NCI-H187 treated with DMSO at 0.1 percent for 48 hours (cell line): ENCODE results near the gene ZNF516.

Source experiments
- DNase-seq: peaks from one replicate; lab custom pipeline; 2025; lab: John Stamatoyannopoulos, UW

ZNF516 gene

GRCh38 chr18:76396792-76397191 is 98.2 kb downstream of the ZNF516 start:
- no peak for DNase-seq

- DNase-seq: no peak
Measured at GRCh38 chr18:76395609-76396008, 99.4 kb downstream of the ZNF516 start.

- no peak for DNase-seq
Measured at GRCh38 chr18:76394780-76395476, 100.1 kb downstream of the ZNF516 start.

- DNase-seq: no peak
Measured at GRCh38 chr18:76392349-76392748, 102.7 kb downstream of the ZNF516 start.

DNA sequence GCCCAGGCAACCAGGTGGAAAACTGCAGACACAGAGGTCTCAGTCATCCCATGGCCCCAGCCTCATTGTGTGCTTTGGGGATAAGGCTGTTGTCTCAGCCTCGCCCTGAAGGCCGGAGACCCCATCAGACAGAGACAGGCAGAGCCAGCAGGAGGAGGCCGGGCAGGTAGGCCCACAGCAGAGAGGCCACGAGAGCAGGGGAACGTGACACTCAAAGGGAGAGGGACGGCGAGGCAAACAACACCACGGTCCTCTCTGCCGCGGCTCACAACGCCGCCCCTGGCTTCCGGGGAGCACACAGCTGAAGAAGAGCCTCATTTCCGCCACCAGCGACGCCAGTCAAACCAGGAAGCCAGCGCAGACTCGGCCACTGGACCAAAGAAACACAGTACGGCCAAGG is 103.3 kb downstream of the ZNF516 start:
- no peak for DNase-seq

DNA sequence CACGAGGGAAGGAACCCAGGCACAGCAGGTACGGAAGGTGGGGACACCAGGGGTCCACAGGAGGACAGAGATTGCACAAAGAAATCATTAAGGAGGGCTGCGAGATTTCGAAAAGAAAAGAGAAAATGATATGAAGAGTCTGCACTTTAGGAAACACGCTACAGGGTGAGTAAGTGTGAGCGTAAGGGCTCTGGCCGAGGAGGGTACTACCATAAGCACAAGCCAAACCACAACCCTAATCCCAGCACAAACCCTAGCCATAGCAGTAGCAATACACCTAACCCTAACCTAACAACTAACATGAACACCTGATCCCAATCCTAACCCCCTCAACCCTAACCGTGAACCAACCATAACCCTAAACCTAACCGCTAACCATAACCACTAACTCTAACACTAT is 104.0 kb downstream of the ZNF516 start:
- no peak for DNase-seq

GRCh38 chr18:76390452-76391035 is 104.5 kb downstream of the ZNF516 start:
- no peak for DNase-seq

GRCh38 chr18:76389716-76390115 is 105.3 kb downstream of the ZNF516 start:
- DNase-seq: no peak

- no peak for DNase-seq
Measured at GRCh38 chr18:76388891-76389423, 106.1 kb downstream of the ZNF516 start.

GRCh38 chr18:76388261-76388660 is 106.8 kb downstream of the ZNF516 start:
- DNase-seq: no peak

DNA sequence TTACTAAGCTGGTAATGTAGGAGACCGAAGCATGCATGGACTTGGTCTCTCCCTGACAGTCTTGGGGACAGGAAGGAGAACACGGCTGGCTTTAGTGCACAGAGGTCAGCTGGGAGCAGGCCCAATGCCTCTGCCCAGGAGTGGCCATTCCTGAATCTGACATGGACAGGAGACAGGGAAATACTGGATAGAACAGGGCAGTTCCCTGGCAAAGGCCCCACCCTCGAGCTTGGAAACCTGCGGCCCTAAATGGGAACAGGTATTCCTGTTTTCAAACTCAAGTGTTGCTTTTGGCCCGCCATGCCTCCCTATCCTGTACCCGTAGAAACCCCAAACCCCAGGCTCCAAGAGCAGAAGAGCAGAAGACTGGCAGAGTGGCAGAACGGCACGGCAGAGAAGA is 107.4 kb downstream of the ZNF516 start:
- no peak for DNase-seq

DNA sequence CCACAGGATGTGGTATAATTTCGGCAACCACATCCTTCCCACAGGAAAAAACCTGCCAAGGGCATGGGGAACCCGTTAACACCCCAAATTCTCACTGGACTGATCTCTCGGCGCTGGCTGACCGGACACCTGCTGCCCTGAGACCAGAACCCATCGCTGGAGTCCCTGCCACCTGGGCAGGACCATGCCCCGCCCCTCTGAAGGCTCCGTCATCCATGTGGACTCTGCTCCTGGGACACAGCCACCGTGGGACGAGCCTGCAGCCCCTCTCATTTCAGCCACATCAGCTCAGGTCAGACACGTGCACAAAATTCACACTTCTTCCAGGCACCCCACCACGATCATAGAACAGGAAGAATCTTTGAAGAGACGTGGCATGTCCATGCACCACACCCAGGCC is 108.2 kb downstream of the ZNF516 start:
- DNase-seq: no peak

GRCh38 chr18:76386071-76386470 is 109.0 kb downstream of the ZNF516 start:
- no peak for DNase-seq

DNA sequence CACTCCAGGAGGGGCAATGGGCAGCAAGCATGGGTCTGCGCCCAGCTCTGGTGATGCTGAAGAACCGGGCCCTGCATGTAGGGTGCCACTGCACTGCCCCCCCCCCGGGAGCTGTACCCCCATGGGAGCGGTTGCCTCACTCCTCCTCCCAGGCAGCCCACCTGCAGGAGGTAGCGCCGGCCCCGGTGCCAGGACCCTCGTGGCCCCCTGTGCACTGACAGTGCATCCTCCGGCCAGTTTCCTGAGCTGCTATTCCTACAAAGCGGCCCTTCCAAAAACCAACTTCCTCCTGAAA is 109.4 kb downstream of the ZNF516 start:
- DNase-seq: no peak

DNA sequence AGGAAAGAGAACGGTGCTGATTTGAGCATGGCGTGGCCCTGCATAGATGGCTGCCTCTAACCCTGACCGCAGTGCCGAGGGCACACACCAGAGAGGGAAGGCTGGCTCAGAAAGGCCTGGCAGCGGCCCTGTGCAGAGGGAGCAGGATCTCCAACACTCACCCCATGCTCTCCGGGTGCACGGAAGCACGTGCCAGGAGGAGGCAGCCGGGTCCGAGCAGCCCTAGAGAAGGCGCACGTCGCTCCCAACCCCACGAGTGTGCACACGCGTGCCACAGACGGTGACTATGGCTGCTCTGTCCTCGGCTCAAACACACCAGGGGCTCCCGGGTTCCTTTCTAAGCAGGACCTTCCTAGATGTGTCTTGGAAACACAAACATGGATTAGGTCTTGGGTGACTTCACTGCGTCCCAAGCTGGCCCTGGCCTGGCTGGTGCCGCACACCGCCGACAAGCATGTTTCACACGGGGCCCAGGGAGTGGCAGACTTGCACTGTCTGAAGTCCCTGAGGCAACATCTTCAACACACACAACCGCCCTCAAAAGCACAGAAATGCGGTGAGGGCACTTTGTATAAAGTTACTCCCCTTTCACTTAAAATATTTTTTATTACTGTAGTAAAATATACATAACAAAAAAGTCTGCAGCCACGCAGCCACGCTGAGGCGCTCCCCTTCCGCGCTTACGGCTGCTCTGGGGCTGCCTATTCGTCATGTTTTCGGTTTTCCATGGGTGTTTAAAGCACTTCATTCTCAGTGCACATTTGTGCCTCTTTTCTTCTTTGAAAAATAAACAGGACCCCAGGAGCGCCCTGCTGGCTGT is 110.0 kb downstream of the ZNF516 start:
- DNase-seq: no peak

DNA sequence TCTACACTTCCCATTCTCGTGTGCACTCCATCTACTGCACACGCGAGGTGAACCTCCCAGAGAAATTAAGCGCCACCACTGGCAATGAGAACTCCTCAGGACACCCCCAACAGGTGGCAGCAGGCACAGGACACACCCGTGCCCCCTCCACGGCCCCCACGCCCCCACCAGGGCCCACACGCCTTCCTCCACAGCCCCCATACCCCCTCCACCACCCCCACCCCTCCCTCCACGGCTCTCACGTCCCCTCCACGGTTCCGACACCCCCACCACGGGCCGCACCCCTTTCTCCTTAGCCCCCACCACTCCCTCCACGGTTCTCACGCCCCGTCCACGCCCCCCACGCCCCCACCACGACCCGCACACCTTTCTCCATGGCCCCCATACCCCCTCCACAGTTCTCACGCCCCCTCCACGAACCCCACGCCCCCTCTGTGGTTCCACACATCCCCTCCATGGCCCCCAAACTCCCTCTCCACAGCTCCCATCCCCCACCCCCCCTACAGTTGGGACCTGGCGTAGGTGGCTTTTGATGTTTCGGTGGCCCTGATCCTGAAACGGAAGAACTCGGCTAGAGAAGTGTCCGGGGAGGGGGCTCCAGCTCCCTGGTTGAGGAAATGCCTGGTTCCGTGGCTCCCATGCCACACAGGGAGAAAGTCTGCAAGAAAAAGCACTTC is 110.8 kb downstream of the ZNF516 start:
- DNase-seq: no peak

DNA sequence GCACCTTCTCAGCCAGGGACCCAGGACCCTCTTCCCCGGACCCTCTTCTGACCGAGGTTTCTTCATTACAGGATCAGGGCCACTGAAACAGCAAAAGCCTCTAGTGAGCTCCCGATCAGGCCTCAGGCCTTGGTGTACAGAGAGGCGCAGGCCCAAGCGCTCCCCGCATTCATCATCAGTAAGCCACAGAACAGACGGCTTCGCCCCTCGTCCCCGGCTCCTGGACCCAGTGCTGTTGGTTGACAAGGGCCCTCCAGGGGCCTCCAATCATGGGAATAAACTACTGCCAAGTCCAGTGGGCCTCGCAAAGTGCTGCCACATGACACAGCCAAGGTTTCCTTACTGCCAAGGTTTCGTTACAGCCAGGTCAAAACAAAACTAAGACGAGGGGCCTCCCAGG is 111.4 kb downstream of the ZNF516 start:
- DNase-seq: no peak

DNA sequence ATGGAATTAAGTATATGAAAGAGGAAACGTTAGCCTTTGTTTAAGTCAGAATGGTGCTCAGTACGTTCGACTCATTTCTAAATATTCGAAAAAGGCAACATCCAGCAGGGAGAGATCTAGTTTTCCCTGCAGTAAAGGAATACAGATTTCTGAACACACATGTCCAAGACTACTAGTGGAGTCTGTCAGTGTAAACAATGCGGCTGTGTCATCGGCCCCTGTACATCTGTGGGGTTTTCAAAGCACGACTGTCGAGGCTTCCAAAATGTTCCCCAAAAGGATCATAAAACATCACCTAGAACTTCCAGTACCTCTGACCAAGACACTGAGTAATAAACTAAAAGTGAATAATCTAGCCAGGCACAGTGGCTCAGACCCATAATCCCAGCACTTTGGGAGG is 112.8 kb downstream of the ZNF516 start:
- no peak for DNase-seq

DNA sequence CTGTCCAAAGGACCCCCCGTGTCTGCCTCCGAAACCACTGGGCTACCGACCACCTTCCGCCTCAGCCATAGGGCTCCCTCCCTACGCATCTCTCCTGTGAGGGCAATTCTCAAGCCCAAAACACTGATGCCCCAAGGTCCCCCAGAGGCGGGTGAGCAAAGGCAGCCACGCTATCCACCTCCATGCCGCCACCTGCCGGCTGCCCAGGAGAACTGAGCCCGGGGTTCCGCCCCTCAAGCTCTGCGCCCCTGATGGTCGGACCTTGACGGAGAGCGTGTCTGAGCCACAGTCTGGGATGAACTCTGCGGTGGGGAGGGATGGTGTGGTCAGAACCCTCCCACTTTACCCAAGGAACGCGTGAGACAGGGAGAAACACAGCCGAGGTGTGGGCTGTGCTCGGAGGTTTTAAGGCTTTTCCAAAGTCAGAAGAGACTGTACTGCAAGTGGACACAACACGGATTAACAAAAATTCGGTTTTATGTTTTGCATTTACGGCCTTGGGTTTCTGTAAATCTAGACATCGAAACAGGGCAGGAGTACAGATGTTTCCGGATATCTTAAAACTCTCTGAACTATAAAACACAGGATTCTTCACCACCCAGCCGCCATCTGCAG is 114.1 kb downstream of the ZNF516 start:
- no peak for DNase-seq

DNA sequence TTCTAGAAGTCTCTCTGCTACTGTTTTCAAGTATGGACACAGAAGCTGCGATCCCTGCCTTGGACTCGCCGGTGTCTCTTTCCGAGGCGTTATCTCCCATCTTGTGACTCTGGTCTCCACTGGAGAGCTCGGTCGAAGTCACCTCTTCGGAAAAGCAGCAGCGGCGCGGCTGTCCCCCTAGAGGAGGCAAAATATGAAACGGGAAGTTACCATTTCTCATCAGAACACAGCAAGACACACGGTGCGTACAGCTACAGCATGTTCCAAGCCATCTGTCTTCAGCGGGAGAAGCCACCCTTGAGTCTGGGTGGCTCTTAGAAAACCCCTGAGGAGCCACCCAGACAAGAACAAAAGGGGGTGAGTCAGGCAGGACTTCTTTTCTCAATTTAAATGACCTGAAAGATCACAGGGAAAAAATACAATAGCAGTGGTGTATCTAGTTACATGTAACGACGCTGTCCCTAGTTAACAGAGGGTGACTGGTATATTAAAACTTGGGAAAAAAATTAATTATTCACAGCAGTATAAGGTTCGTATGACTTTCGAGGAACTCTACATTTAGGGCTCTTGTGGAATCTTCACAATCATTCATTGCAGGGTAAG is 114.8 kb downstream of the ZNF516 start:
- no peak for DNase-seq

- no peak for DNase-seq
Measured at GRCh38 chr18:76379226-76380126, 115.6 kb downstream of the ZNF516 start.
